Measurements from ENCODE around the gene MAT1A. TPM values are rescaled to one million over a fixed set of nuclear protein-coding genes. Genes with fewer than 3 reads are reported as not detected.

MAT1A gene
- total RNA-seq, 1 donor, result not detected

- no peak for DNase-seq (ENCODE audit: low read depth)
- TF ChIP-seq CTCF (IDR thresholded peaks at IDR 0.05; ENCODE audit: insufficient read depth, low read length), result no peak
- no peak overlapping the region for H3K4me3 ChIP-seq (ENCODE audit: low read depth, low read length)
Measured at GRCh38 chr10:80322158-80322557, 32.7 kb upstream of the MAT1A start.

GRCh38 chr10:80321183-80321582 is 31.7 kb upstream of the MAT1A start:
- TF ChIP-seq CTCF (IDR thresholded peaks at IDR 0.05; ENCODE audit: insufficient read depth, low read length), result no peak
- H3K4me3 ChIP-seq (ENCODE audit: low read depth, low read length), result no peak overlapping the region
- DNase-seq (ENCODE audit: low read depth), result no peak

- H3K4me3 ChIP-seq (ENCODE audit: low read depth, low read length), result no peak overlapping the region
- no peak for DNase-seq (ENCODE audit: low read depth)
Measured at GRCh38 chr10:80320377-80320776, 30.9 kb upstream of the MAT1A start.

GRCh38 chr10:80319725-80320290 is 30.4 kb upstream of the MAT1A start:
- no peak for TF ChIP-seq CTCF (IDR thresholded peaks at IDR 0.05; ENCODE audit: insufficient read depth, low read length)
- DNase-seq (ENCODE audit: low read depth), result no peak
- no peak overlapping the region for H3K4me3 ChIP-seq (ENCODE audit: low read depth, low read length)

More at GRCh38 chr10:80320377-80320776, 30.9 kb upstream of the MAT1A start:
- no peak for TF ChIP-seq CTCF (IDR thresholded peaks at IDR 0.05; ENCODE audit: insufficient read depth, low read length)

GRCh38 chr10:80319318-80319717 is 29.9 kb upstream of the MAT1A start:
- no peak for DNase-seq (ENCODE audit: low read depth)
- no peak overlapping the region for H3K4me3 ChIP-seq (ENCODE audit: low read depth, low read length)
- no peak for TF ChIP-seq CTCF (IDR thresholded peaks at IDR 0.05; ENCODE audit: insufficient read depth, low read length)

- no peak overlapping the region for H3K4me3 ChIP-seq (ENCODE audit: low read depth, low read length)
- no peak for TF ChIP-seq CTCF (IDR thresholded peaks at IDR 0.05; ENCODE audit: insufficient read depth, low read length)
- no peak for DNase-seq (ENCODE audit: low read depth)
Measured at GRCh38 chr10:80318742-80319141, 29.3 kb upstream of the MAT1A start.

- H3K4me3 ChIP-seq (ENCODE audit: low read depth, low read length), result no peak overlapping the region
- TF ChIP-seq CTCF (IDR thresholded peaks at IDR 0.05; ENCODE audit: insufficient read depth, low read length), result no peak
- DNase-seq (ENCODE audit: low read depth), result no peak
Measured at GRCh38 chr10:80315391-80315790, 25.9 kb upstream of the MAT1A start.

Data from fibroblast of the aortic adventitia (primary cell).